HL-60 (cell line): ENCODE data around the gene COTL1.
"Not testable (repeated sequence)": the region's sequence is repeated elsewhere in the genome, so short reads cannot be mapped to it uniquely, and the experiment has no call there.

Source experiments
- DNase-seq, 2 experiments: peaks; one replicate each; pipeline ENCODE4 v3.0.0-alpha.2; 2010 to 2020; ENCODE audit warnings: low read depth in 1 of 2, low spot score in 1 of 2
- H3K27ac ChIP-seq: fragments of 250-450 bp; sonication (Bioruptor Pico); replicated peaks from 2 replicates; pipeline ENCODE4 v1.5.1; 2020; ENCODE audit warnings: mild to moderate bottlenecking, moderate library complexity
- H3K27me3 ChIP-seq: fragments of 250-450 bp; sonication (Bioruptor Pico); 2 replicates; pipeline ENCODE4 v1.5.1; 2021; ENCODE audit warnings: mild to moderate bottlenecking, moderate library complexity; ENCODE audit not compliant: insufficient read depth, poor library complexity, severe bottlenecking
- H3K4me3 ChIP-seq: replicated peaks from 2 replicates; pipeline ENCODE4 v1.5.1; 2011; ENCODE audit warnings: mild to moderate bottlenecking, control low read depth, low read length; ENCODE audit not compliant: insufficient read depth
- GABPA ChIP-seq: IDR thresholded peaks from 2 replicates; pipeline ENCODE4 v1.6.1; 2012; ENCODE audit warnings: low read depth
- POLR2AphosphoS5 ChIP-seq: IDR thresholded peaks from 2 replicates; pipeline ENCODE4 v1.6.1; 2012; ENCODE audit warnings: low read depth
- SPI1 ChIP-seq: IDR thresholded peaks from 2 replicates; pipeline ENCODE4 v1.6.1; 2012; ENCODE audit warnings: low read depth, mild to moderate bottlenecking, borderline replicate concordance
- TF ChIP-seq, protein P1 (sequence below): IDR thresholded peaks from 2 replicates; pipeline ENCODE4 v1.6.1; 2012; ENCODE audit warnings: low read depth; ENCODE audit not compliant: insufficient replicate concordance
- TF ChIP-seq, protein P2 (sequence below): IDR thresholded peaks from one replicate; pipeline ENCODE4 v1.5.1; 2011; ENCODE audit warnings: low read length, control low read depth, inconsistent platforms; ENCODE audit not compliant: insufficient read depth

Gene COTL1

DNA sequence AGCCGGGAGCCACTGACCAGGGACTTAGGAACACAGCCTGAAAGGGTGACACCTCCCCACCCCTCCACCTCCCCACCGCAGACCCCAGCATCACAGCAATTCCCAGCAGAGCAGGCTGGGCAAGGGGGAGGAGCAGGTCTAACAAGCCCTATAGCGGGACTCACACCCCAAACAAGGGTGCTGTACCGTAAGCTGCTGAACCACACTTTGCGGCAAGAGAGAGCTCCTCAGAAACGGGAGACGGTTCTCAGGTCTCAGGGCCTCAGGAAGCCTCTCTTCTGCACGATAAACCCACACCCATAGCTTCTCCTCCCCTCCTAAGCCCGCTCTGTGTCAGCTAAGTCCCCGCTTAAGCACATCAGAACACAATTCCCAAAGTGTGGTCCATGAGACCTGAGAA is 11.7 kb upstream of the COTL1 start:
- TF ChIP-seq, protein P1, sequence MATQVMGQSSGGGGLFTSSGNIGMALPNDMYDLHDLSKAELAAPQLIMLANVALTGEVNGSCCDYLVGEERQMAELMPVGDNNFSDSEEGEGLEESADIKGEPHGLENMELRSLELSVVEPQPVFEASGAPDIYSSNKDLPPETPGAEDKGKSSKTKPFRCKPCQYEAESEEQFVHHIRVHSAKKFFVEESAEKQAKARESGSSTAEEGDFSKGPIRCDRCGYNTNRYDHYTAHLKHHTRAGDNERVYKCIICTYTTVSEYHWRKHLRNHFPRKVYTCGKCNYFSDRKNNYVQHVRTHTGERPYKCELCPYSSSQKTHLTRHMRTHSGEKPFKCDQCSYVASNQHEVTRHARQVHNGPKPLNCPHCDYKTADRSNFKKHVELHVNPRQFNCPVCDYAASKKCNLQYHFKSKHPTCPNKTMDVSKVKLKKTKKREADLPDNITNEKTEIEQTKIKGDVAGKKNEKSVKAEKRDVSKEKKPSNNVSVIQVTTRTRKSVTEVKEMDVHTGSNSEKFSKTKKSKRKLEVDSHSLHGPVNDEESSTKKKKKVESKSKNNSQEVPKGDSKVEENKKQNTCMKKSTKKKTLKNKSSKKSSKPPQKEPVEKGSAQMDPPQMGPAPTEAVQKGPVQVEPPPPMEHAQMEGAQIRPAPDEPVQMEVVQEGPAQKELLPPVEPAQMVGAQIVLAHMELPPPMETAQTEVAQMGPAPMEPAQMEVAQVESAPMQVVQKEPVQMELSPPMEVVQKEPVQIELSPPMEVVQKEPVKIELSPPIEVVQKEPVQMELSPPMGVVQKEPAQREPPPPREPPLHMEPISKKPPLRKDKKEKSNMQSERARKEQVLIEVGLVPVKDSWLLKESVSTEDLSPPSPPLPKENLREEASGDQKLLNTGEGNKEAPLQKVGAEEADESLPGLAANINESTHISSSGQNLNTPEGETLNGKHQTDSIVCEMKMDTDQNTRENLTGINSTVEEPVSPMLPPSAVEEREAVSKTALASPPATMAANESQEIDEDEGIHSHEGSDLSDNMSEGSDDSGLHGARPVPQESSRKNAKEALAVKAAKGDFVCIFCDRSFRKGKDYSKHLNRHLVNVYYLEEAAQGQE: no peak
- TF ChIP-seq SPI1: no peak
- no peak for TF ChIP-seq POLR2AphosphoS5
- TF ChIP-seq, protein P2, sequence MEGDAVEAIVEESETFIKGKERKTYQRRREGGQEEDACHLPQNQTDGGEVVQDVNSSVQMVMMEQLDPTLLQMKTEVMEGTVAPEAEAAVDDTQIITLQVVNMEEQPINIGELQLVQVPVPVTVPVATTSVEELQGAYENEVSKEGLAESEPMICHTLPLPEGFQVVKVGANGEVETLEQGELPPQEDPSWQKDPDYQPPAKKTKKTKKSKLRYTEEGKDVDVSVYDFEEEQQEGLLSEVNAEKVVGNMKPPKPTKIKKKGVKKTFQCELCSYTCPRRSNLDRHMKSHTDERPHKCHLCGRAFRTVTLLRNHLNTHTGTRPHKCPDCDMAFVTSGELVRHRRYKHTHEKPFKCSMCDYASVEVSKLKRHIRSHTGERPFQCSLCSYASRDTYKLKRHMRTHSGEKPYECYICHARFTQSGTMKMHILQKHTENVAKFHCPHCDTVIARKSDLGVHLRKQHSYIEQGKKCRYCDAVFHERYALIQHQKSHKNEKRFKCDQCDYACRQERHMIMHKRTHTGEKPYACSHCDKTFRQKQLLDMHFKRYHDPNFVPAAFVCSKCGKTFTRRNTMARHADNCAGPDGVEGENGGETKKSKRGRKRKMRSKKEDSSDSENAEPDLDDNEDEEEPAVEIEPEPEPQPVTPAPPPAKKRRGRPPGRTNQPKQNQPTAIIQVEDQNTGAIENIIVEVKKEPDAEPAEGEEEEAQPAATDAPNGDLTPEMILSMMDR: no peak
- no peak for TF ChIP-seq GABPA

DNA sequence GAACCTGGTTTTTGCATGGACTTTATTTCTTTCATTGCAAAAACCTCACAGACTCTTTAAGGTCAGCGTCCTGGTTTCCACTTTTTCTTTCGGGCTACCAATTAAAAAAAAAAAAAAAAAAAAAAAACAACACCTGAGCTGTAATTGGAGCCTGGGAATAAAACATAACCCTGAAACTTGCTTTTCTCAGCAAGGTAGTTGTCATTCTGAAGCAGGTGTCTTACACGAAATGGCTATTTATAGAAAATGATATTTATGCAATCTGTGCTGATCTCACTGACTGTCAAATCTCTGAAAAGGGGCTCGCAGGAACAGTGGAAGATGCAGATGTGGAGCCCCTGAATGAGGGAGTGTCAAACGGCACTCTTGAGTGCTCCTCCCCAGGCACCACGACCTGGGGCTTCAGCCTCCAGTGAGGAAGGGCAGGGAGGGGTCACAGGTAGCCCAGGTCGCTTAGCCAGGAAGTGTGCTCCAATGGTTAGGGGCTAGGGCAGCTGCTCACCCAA is 10.4 kb upstream of the COTL1 start:
- Histone ChIP-seq H3K27ac (no peak overlapping the region), H3K4me3 (no peak overlapping the region), H3K27me3 (no peaks in the 10 kb centered on the region)
- DNase-seq: no peak
- TF ChIP-seq, protein P1: no peak
- TF ChIP-seq GABPA (no peak), POLR2AphosphoS5 (no peak), SPI1 (no peak)
- TF ChIP-seq, protein P2: no peak

More for the DNA sequence above, 11.7 kb upstream of the COTL1 start:
- Histone ChIP-seq H3K27ac (no peak overlapping the region), H3K27me3 (no peaks in the 10 kb centered on the region), H3K4me3 (no peak overlapping the region)
- no peak for DNase-seq

DNA sequence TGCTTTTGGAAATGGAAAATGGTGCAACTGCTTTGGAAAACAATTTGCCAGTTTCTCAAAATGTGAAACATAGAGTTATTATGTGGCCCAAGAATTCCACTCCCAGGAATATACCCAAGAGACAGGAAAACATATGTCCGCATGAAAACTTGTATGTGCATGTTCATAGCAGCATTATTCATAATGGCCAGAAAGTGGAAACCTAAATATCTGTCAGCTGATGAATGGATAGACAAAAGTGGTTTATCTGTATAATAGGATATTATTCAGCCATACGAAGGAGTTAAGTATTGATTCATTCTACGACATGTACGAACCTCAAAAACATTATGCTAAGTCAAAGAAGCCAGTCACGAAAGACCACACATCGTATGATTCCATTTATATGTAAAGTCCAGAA is 7.7 kb upstream of the COTL1 start:
- TF ChIP-seq, protein P1: no peak
- TF ChIP-seq, protein P2: no peak
- TF ChIP-seq POLR2AphosphoS5: no peak
- no peak for TF ChIP-seq SPI1
- no peak for TF ChIP-seq GABPA
- H3K27ac ChIP-seq: no peak overlapping the region
- H3K27me3 ChIP-seq: no peaks in the 10 kb centered on the region
- no peak overlapping the region for H3K4me3 ChIP-seq
- no peak for DNase-seq

DNA sequence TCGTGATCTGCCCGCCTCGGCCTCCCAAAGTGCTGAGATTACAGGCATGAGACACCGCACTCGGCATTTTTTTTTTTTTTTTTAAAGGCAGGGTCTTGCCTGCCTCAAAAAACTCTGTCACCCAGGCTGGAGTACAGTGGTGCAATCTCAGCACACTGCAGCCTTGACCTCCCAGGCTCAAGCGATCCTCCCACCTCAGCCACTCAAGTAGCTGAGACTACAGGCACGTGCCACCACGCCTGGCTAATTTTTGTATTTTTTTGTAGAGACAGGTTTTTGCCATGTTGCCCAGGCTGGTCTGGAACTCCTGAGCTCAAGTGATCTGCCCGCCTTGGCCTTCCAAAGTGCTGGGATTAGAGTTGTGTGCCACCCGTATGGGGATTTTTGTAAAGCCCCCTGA is 3.0 kb upstream of the COTL1 start:
- H3K27me3 ChIP-seq, H3K27ac ChIP-seq, DNase-seq, H3K4me3 ChIP-seq: not testable (repeated sequence)
